NCI-H82 treated with DMSO at 0.1 percent for 48 hours (cell line): ENCODE measurements around the gene ATOX1.
"Not testable (repeated sequence)": the region's sequence is repeated elsewhere in the genome, so short reads cannot be mapped to it uniquely, and the experiment has no call there.

Experiments used
- DNase-seq: peaks from one replicate; lab custom pipeline; 2025; ENCODE audit not compliant: unreplicated experiment; lab: John Stamatoyannopoulos, UW

ATOX1 gene

DNA sequence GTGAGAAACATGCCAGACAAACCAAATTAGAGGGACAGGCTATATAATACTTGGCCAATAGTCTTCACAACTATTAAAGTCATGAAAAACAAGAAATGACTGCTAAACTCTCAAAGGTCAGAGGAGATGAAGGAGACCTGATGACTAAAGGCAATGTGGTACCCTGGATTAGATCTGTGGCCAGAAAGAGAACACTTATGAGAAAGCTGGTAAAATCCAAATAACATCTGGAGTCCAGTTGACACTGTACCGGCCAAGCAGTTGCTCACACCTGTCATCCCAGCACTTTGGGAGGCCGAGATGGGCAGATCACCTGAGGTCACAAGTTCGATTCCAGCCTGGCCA lies 24.4 kb downstream of the ATOX1 start:
- DNase-seq: no peak

DNA sequence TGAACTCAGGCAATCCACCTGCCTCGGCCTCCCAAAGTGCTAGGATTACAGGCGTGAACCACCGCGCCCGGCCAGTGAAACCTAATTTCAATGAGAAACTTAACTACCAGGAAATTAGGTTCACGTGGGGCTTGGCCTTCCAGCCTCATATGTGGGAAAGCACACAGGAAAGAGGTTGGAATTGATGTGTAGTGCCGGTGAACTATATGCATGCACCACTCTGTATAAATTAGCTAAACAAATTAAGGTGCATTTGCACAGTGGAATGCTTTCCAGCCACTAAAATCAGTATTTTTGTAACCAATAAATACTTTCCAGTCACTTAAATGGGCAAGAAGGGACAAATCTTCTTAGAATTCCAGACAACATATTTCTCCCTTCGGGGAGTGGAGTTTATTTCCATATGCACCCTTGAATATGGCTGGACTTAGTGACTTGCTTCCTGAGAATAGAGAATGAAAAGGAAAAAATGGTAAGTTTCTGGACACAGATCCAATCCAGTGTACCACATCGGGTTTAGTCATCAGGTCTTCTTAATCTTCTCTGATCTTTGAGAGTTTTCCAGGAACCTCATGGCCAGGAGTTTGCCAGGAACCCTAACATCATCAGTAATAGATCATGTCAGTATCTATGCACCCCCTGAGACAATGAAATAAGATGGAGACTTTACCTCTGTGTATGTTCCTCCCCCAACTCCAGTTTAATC lies 24.9 kb downstream of the ATOX1 start:
- DNase-seq: no peak

DNA sequence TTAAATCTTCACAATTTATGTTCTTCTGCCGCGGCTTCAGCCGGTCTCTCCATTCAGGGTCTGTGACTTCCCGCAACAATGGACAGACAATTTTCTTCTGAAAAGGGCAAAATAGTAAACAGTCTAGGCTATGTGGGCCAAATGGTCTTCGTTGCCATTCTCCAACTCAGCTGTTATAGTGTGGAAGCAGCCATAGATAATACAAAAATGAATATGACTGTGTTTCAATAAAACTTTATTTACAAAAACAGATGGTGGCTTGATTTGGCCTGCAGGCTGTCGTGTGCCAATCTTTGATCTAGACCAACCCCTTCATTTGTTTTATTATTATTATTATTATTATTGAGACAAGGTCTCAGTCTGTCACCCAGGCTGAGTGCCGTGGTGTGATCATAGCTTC lies 28.1 kb downstream of the ATOX1 start:
- no peak for DNase-seq

DNA sequence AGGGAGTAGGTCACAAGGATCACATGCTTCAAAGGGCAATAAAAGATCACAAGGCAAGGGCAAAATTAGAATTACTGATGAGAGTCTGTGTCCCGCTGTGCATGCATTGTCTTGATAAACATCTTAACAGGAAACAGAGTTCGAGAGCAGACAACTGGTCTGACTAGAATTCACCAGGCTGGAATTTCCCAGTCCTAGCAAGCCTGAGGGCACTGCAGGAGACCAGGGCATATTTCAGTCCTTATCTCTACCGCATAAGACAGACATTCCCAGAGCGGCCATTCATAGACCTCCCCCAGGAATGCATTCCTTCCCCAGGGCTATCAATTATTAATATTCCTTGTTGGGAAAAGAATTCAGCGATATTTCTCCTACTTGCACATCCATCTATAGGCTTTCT lies 28.8 kb downstream of the ATOX1 start:
- not testable (repeated sequence) for DNase-seq

DNA sequence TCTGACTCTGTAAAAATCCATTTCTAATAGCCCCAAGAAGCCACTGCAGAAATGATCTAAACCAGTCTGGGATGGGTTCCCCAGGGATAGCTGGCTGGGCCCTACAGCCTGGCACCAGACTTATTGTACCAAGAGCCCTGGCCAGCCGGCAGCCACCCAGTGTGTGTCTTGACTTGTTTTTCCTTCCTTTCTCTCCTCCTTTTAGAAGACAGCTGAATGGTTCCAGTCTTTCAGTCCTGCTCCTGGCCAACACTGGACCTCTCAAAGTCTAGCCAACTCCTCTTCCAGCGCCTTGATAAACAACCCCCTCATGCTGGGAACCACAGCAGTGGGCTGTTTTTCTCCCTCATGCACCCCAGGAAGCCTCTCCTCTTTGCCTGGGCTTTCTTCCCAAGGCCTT lies 34.1 kb downstream of the ATOX1 start:
- no peak for DNase-seq

DNA sequence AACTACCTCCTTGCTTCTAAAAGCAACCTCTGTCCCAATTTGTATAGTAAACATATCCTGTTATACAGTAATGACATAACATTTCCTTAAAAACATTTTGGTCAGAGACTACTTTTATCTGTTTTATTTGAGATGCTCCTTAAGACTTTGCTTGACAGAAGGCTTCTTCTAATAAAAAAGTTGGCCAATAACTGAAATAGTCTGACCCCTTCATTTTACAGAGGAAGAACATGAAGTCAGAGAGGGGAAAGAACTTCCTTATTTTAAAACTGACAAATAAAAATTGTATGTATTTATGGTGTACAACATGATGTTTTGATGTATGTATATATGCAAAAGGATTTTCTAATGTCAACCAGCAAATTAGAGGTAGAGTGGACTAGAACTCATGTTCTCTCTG lies 35.9 kb downstream of the ATOX1 start:
- no peak for DNase-seq

DNA sequence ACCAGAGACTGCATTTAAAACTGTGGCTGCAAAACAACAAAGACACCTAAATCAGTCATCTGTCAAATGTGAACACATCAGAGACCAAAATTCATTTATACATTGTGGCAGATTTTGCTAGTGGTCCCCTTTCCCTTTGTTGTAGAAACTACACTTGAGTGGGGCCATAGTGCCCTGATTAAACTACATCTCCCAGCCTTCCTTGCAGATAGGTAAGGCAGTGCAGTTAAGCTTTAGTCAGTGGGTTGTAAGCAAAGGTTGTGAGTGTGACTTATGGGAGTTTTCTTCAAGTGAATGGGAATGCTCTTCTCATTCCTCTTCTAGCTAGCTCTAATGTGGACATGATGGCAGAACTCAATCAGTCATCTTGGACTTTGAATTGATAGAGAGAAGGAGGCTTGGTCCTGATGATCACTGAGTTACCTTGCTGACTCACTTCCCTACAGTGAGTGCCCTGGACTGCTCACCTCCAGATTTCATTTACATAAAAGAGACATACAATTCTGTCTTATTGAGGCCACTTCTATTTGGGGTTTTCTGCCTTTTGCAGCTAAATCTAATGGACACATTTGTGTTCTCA lies 36.5 kb downstream of the ATOX1 start:
- no peak for DNase-seq

DNA sequence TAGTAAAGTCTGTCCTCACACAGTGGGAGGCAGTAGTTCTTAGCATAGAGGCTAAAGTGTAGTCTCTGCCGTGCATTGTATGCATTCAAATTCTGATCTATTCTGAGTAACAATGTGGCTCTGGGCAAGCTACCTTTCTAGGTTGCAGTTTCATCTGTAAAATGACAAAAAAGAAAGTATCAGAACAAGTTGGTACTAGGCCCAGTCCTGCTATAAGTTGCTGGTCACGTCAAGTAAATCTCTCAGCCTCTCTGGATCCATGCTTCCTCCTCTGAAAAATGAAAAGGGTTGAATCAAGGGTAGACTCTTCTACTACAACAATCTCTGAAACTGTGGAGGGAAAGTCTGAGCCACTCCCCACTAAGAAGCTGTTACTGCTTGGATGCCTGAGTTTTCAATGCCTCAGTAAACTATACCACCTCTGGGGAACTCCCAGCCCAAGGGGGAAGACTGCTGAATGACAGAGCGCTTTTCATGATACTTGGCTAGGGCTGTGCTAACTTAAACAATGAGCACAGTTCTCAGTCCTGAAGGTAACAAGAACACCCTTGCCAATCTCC lies 37.3 kb downstream of the ATOX1 start:
- DNase-seq: no peak

DNA sequence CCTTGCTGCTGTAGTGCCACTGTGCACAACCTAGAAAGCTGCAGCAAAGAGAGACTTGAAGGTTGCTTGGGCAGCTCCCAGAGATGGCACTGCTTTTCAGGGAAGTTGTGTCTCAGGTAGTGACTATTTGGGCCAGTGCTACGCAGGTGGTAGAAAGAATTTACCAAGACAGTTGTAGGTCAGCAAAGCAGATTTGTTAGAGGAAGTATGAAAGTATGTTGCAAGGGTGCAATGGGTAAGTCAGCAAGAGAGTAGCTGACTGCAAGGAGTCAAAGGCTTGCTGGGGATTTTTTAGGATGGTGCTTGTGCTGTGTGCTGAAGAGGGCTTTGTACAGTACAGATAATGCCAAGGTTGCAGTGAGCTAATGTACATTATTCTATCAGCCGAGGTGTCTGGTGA lies 38.2 kb downstream of the ATOX1 start:
- DNase-seq: no peak

DNA sequence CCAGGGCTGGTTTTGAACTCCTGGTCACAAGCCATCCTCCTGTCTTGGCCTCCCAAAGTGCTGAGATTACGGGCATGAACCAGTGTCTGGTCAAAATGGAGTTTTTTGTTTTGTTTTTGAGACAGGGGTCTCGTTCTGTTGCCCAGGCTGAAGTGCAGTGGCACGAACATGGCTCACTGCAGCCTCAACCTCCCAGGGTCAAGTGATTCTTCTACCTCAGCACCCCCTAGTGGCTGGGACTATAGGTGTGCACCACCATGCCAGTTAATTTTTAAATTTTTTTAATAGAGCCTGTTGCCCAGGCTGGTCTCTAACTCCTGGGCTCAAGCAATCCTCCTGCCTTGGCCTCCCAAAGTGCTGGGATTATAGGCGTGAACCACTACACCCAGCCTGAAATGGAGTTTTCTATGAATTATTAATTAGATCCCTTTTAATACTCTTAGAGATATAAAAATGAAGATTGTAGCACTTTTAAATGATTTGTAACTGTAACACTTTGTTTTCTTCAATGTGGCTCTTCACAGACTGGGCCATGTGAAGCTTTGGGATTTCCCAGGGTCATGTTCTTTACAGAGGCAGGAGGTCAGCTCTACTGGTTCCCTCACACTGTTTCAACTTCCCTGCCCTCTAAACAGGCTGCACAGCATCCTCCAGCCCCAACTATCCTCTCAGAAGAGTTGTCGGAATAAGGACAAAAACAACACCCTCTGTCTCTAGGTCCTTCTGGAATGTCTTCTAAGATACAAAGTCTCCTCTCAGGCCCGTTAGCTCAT lies 39.0 kb downstream of the ATOX1 start:
- DNase-seq: no peak

DNA sequence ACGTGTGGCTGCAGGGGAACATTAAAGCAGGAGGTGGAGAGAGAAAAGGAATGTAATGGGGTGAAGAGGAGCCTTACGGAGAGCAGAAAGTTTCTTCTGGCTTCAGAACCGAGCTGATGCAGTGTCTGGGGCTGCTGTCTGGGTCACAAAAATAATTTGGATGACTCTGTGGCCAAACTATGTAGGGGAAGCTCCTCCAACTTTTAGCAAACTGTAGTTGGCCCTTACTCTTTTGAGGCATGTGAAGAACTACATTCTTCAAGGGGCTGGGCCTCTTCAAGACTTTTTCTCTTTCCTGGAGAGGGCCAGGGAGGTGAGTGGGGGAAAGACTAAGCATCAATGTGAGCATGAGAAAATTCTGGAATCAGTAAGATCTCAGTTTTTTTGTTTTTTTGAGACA lies 39.8 kb downstream of the ATOX1 start:
- no peak for DNase-seq

DNA sequence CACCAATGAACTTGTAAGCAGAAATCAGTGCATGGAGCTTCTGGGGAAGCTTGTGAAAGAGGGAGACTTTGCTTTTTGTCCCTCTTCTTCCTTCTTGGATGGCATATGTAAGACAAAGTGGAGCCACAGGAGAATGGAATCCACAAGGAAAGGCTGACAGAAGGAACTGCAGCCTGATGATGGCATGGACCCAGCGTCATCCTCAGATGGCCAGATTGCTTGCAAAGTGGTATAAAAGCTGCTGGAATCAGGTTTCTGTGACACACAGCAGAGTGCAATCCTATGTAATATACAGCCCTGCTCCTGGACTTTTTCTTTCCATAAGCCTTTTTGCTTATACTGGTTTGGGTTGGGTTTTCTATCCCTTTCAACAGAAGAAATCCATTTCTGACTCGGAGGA lies 40.3 kb downstream of the ATOX1 start:
- DNase-seq: no peak

DNA sequence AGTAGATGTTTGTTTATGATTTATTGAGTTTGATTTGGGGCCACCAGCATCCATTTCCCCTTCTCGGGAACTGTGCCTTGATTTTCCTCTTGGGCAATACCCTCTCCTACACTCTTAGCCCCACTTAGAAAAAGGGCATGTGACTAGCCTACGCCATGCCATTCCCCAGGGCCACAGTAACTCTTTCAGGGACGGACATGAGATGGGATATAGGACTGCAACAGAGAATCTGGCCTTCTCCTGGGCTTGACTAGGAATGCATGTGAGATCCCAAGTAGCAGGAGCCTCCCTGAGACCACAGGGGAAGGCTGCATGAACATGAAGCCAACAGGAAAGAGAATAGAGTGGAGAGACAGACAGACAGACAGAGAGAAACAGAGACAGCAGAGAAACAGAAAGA lies 41.0 kb downstream of the ATOX1 start:
- DNase-seq: no peak

DNA sequence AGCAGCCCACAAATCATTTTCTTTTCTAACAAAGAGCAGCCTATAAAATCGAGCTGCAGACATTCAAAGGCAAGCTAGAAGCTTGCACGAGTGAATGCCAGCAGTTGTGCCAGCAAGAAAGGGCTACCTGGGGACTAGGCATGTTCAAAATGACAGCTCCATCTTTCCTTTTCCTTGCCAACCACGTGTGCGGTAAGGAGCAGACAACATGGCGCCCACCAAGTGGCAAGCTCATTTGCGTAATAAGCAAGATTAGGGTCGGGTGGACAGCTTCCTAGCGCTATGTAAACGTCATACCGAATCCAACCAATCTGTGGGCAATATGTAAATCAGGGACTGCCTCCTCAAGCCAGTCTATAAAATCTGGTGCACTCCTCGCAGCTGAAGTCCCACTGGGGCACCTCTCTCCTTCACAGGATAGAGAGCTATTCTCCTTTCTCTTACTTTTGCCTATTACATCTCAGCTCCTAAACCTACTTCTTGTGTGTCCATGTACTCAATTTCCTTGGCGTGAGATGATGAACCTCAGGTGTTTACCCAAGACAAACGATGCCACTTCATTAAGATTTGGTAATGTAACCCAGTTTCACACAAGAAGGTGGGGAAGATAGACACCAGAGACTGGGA lies 49.2 kb downstream of the ATOX1 start:
- DNase-seq: no peak

DNA sequence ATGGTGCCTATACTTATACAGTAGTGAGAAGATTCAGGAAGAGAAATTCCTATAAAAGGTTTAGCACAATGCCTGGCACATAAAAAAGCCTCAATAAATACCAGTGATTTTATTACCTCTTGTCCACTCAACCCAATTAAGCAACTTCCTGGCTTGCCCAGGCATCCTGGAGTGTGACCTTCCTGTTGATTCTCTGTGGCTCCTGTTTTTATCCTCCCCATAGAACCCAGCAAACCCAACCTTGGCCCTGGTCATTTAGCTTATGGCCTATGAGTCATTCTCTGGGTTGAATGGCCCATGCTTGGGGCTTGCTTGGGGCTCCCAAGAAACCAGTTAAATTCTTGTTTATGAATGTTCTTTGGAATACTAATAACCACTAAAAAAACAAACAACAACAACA lies 50.3 kb downstream of the ATOX1 start:
- DNase-seq: no peak

DNA sequence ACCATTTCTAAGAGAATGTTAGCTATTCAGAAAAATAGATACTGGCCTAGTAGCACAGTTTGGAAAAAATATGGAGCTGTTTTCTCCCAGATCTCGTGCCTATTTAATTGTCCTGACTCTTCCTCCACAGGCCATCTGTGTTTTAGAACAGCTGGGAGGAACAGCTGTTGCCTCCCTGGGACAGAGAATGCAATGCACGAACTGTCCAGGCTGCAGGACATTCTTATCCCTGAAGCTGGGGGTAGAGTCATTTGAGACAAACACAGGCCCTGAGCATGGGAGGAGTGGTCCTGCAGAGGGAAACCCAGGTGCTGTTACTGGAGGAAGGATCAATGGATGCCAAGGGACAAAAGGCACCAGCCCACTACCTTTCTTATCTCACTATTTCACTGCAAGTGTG lies 50.9 kb downstream of the ATOX1 start:
- peak; percentile 12 for DNase-seq

DNA sequence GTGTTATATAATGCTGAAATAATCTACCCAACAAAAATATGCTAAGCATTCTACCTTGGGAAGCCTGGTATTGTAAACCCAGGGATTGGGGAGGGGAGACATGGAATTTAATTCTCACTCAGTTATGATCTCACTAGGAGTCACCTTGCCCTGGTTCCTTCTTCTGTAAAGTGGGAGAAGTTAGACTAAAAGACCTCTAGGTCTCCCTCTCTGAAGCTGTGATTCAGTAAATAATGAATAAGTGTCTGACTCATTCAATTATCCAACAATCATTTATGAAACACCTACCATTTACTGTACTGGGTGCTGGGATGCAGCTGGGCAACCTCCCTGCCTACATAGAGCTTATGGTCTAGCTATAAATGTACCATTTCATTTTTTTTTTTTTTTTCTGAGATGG lies 51.5 kb downstream of the ATOX1 start:
- no peak for DNase-seq

DNA sequence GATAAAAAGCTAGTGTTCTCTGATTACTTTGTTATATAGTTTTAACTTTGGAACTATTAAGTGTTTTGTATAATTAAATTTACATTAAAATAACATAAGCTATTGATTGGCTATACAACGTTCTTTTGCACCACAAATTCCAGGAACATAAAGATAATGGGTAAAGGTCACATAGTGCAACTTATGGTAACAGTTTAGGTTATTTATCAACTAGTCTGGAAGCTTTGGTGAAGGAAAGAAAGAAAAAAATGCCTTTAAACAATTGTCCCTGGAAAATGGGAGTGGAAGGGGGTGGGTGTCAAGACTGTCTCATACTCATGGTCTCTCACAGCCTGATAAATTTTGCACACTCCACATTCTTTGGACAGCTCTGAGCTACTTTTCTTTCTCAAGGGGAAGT lies 54.7 kb downstream of the ATOX1 start:
- DNase-seq: no peak

DNA sequence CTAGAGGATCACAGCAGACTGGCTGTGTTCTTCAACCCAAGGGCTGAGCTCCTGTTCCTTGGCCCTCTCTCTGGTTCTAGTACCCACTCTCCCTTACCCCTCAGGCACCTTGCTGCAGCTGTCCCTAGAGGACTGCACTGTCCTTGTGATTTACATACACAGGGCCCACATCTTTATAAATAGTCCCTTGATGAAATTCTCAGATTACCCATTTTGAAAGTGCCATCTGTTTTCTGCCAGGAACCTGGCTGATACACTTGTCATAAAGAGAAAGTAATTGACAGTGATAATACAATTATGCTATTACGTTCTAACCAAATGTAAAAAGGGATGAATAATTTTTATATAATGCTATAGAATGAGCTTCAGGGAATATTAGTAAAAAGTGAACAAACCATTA lies 55.2 kb downstream of the ATOX1 start:
- DNase-seq: peak; percentile 6

DNA sequence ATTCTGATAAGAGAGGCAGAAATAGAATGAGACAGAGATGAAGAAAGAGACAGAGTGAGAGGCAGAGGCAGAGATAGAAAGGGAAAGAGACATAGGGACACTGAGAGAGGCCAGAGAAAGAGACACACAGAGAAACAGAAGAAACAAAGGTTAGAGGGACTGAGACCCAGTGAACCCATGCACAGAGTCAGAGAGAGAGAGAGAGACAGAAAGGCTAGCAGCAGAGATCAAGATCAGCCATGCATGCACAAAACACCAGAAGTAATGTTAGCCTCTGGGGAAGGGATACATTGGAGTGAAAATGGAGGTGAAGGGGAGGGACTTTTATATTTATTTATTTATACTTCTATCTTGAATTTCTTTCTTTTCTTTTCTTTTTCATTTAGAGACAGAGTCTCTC lies 57.6 kb downstream of the ATOX1 start:
- DNase-seq: no peak

DNA sequence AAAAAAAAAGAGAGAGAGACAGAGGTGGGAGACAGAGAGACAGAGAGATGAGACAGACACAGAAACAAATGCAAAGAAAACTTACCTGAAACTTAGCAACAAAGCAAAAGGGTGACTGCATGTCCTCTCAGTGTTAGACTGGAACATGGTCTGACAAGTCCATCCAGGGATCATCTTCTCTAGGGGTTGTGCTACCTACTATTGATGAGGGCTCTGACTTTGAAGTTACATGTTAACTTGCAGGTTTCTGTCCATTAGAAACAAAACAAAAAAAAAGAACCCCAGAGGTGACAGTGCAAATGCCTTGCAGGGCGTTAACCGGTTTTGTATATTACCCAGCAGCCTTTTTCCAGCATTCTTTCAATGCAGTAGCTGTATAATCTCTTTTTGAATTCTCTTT lies 58.1 kb downstream of the ATOX1 start:
- DNase-seq: no peak
